HL-60 (cell line): ENCODE results near the gene BMX.

ENCODE experiments used
- DNase-seq, 2 experiments: peaks; one replicate each; pipeline ENCODE4 v3.0.0-alpha.2; 2010 to 2020; ENCODE audit warnings: low read depth in 1 of 2, low spot score in 1 of 2
- H3K27ac ChIP-seq: fragments of 250-450 bp; sonication (Bioruptor Pico); replicated peaks from 2 replicates; pipeline ENCODE4 v1.5.1; 2020; ENCODE audit warnings: mild to moderate bottlenecking, moderate library complexity
- H3K27me3 ChIP-seq: fragments of 250-450 bp; sonication (Bioruptor Pico); 2 replicates; pipeline ENCODE4 v1.5.1; 2021; ENCODE audit warnings: mild to moderate bottlenecking, moderate library complexity; ENCODE audit not compliant: insufficient read depth, poor library complexity, severe bottlenecking
- H3K4me3 ChIP-seq: replicated peaks from 2 replicates; pipeline ENCODE4 v1.5.1; 2011; ENCODE audit warnings: mild to moderate bottlenecking, control low read depth, low read length; ENCODE audit not compliant: insufficient read depth
- GABPA ChIP-seq: IDR thresholded peaks from 2 replicates; pipeline ENCODE4 v1.6.1; 2012; ENCODE audit warnings: low read depth
- POLR2AphosphoS5 ChIP-seq: IDR thresholded peaks from 2 replicates; pipeline ENCODE4 v1.6.1; 2012; ENCODE audit warnings: low read depth
- SPI1 ChIP-seq: IDR thresholded peaks from 2 replicates; pipeline ENCODE4 v1.6.1; 2012; ENCODE audit warnings: low read depth, mild to moderate bottlenecking, borderline replicate concordance
- TF ChIP-seq, protein P1 (sequence below): IDR thresholded peaks from 2 replicates; pipeline ENCODE4 v1.6.1; 2012; ENCODE audit warnings: low read depth; ENCODE audit not compliant: insufficient replicate concordance
- TF ChIP-seq, protein P2 (sequence below): IDR thresholded peaks from one replicate; pipeline ENCODE4 v1.5.1; 2011; ENCODE audit warnings: low read length, control low read depth, inconsistent platforms; ENCODE audit not compliant: insufficient read depth

The BMX gene

DNA sequence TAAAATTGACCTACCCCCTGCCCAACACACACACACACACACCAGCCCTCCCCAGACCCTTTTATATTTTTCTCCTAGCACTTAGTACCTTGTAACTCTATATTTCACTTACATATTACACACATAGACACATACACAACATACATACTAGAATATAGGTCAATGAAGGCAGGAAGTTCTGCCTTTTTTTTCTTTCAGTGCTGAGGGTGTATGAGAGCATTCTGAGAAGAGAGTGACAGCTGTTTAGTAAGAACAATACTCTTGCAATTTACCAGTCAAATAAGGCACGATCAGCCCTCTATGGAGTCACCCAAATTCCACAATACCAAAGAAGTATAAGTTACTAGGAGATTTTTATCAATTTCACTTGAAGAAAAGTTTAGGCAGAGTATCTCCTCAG lies 66.7 kb downstream of the BMX start:
- no peak for DNase-seq
- Histone ChIP-seq H3K4me3 (no peak overlapping the region), H3K27ac (no peak overlapping the region), H3K27me3 (peaks cover 12% of the 10 kb centered on the region)
- TF ChIP-seq SPI1 (no peak), POLR2AphosphoS5 (no peak), GABPA (no peak)
- TF ChIP-seq, protein P1, sequence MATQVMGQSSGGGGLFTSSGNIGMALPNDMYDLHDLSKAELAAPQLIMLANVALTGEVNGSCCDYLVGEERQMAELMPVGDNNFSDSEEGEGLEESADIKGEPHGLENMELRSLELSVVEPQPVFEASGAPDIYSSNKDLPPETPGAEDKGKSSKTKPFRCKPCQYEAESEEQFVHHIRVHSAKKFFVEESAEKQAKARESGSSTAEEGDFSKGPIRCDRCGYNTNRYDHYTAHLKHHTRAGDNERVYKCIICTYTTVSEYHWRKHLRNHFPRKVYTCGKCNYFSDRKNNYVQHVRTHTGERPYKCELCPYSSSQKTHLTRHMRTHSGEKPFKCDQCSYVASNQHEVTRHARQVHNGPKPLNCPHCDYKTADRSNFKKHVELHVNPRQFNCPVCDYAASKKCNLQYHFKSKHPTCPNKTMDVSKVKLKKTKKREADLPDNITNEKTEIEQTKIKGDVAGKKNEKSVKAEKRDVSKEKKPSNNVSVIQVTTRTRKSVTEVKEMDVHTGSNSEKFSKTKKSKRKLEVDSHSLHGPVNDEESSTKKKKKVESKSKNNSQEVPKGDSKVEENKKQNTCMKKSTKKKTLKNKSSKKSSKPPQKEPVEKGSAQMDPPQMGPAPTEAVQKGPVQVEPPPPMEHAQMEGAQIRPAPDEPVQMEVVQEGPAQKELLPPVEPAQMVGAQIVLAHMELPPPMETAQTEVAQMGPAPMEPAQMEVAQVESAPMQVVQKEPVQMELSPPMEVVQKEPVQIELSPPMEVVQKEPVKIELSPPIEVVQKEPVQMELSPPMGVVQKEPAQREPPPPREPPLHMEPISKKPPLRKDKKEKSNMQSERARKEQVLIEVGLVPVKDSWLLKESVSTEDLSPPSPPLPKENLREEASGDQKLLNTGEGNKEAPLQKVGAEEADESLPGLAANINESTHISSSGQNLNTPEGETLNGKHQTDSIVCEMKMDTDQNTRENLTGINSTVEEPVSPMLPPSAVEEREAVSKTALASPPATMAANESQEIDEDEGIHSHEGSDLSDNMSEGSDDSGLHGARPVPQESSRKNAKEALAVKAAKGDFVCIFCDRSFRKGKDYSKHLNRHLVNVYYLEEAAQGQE = no peak
- TF ChIP-seq, protein P2, sequence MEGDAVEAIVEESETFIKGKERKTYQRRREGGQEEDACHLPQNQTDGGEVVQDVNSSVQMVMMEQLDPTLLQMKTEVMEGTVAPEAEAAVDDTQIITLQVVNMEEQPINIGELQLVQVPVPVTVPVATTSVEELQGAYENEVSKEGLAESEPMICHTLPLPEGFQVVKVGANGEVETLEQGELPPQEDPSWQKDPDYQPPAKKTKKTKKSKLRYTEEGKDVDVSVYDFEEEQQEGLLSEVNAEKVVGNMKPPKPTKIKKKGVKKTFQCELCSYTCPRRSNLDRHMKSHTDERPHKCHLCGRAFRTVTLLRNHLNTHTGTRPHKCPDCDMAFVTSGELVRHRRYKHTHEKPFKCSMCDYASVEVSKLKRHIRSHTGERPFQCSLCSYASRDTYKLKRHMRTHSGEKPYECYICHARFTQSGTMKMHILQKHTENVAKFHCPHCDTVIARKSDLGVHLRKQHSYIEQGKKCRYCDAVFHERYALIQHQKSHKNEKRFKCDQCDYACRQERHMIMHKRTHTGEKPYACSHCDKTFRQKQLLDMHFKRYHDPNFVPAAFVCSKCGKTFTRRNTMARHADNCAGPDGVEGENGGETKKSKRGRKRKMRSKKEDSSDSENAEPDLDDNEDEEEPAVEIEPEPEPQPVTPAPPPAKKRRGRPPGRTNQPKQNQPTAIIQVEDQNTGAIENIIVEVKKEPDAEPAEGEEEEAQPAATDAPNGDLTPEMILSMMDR = no peak

DNA sequence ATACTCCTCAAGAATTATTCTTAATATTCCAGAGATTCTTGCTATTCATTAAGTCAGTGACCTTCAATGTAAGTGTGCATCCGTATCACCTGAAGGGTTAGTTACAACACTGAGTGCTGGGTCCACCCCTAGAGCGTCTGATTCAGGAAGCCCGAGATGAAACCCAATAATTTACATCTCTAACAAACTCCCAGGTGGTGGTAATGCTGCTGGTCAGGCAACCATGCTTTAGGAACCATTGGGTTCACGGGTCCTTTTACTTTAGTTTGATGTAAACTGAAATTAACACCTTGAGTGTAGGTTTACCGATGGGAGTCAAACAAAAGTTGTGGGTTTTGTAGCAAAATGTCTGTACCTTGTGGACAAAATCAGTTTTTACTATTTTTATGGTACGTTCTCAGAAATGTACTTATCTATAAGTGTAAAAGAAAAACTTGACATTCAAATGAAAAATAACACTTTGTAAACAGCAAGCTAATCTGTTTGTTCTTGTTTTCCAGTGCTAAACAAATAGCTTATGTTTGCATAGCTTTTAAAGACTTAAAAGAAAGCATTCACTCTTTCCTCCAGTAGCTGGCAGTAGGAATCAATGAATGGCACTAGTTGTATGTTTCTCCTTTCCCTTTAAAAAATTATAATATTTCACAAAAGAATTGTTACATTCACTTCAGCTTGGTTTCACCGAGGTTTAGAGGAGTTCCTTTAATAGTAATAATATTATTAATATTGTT lies 67.4 kb downstream of the BMX start:
- no peak overlapping the region for H3K4me3 ChIP-seq
- no peak for DNase-seq
- no peak overlapping the region for H3K27ac ChIP-seq
- peaks cover 12% of the 10 kb centered on the region for H3K27me3 ChIP-seq
- TF ChIP-seq, protein P2 = no peak
- TF ChIP-seq POLR2AphosphoS5 = no peak
- no peak for TF ChIP-seq SPI1
- TF ChIP-seq, protein P1 = no peak
- no peak for TF ChIP-seq GABPA

DNA sequence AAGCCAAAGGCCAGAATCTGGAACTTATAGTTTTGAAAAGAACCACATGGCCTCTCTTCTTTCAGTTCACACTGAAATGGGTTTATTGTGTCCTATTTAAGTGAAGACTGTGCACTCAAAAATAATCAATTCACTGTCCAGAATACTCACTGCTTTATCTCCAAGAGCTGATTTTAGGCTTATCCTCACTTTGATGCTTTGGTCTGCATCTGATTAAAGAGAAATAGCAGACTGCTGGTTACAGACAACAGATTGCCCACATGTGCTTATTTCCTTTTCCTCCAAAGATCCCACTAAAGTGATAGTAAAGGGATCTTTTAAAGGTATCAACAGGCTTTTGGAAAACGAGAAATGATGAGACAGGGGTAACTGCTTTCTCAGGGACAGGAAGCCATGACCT lies 69.5 kb downstream of the BMX start:
- H3K27me3 ChIP-seq = peaks cover 12% of the 10 kb centered on the region
- TF ChIP-seq, protein P2 = no peak
- H3K27ac ChIP-seq = no peak overlapping the region
- no peak overlapping the region for H3K4me3 ChIP-seq
- DNase-seq = no peak

DNA sequence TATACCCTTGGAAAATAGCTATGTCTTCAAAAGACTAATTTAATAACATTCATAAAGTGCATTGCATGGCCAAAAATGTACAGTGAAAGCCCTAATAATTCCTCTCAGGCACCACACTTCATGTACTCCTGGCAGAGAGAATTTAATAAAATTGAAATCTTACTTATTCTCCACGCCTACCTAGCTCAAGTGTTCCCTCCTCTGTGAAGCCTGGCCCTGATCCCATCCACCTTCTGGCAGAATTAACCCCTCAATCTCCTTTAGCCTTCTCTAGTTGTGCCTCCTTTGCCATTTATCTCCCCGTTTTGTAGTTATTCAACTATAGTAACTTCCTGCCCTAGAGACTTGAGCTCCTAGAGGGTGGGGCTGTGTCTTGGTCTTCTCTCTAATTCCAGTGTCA lies 73.4 kb downstream of the BMX start:
- Histone ChIP-seq H3K27me3 (peaks cover 6% of the 10 kb centered on the region), H3K27ac (no peak overlapping the region), H3K4me3 (no peak overlapping the region)
- no peak for DNase-seq
- TF ChIP-seq, protein P2 = no peak
- TF ChIP-seq GABPA = no peak
- TF ChIP-seq, protein P1 = no peak
- no peak for TF ChIP-seq POLR2AphosphoS5
- no peak for TF ChIP-seq SPI1
